Esophagus muscularis mucosa (tissue), 4 donors: Measurements from ENCODE around the gene C13orf42. TPM values are rescaled to one million over a fixed set of nuclear protein-coding genes. Genes with fewer than 3 reads are reported as not detected.

Experiments used
- DNase-seq: peaks from one replicate; pipeline ENCODE4 v3.0.0-alpha.2; 2017; ENCODE audit errors: extremely low spot score
- H3K27ac ChIP-seq, 4 donors: fragments of 200-600 bp; sonication (generic); replicated peaks in 1 of 4; 1 replicate in 3 of 4; 2 replicates in 1 of 4; pipeline ENCODE4 v1.5.1; 2016 to 2019; ENCODE audit warnings: mild to moderate bottlenecking in 1 of 4
- H3K27me3 ChIP-seq, 4 donors: fragments of 200-600 bp; sonication (generic); one replicate each; pipeline versions ENCODE4 v1.5.1 to v1.6.0; 2016 to 2019
- H3K36me3 ChIP-seq, 4 donors: fragments of 200-600 bp; sonication (generic); one replicate each; pipeline ENCODE4 v1.5.1; 2016 to 2019
- H3K4me1 ChIP-seq, 4 donors: fragments of 200-600 bp; sonication (generic); one replicate each; pipeline ENCODE4 v1.5.1; 2016 to 2019
- H3K4me3 ChIP-seq, 4 donors: fragments of 200-600 bp; sonication (generic); 1 replicate in 2 of 4; 2 replicates in 2 of 4; pipeline ENCODE4 v1.5.1; 2016 to 2019; ENCODE audit warnings: mild to moderate bottlenecking in 4 of 4, moderate library complexity in 1 of 4
- H3K9me3 ChIP-seq, 4 donors: fragments of 200-600 bp; sonication (generic); 1 replicate in 3 of 4; 2 replicates in 1 of 4; pipeline ENCODE4 v1.5.1; 2016 to 2019
- CTCF ChIP-seq, 3 experiments: fragments of 200-600 bp in 2 of 3; fragments of 450-650 bp in 1 of 3; sonication (generic) in 2 of 3; IDR thresholded peaks; one replicate each; pipeline ENCODE4 v1.5.1; 2017 to 2019; ENCODE audit warnings: antibody characterized with exemption in 3 of 3, mild to moderate bottlenecking in 2 of 3, moderate library complexity in 1 of 3
- EP300 ChIP-seq: sonication (generic); formaldehyde crosslinking; IDR thresholded peaks from one replicate; pipeline ENCODE4 v1.6.1; 2017; ENCODE audit warnings: antibody characterized with exemption
- POLR2A ChIP-seq: fragments of 450-650 bp; IDR thresholded peaks from one replicate; pipeline ENCODE4 v1.6.1; 2017; ENCODE audit warnings: antibody characterized with exemption, moderate library complexity, mild to moderate bottlenecking, low read depth
- POLR2AphosphoS5 ChIP-seq, 2 donors: sonication (generic); formaldehyde crosslinking; IDR thresholded peaks; one replicate each; pipeline ENCODE4 v1.6.1; 2017; ENCODE audit warnings: antibody characterized with exemption in 2 of 2
- WGBS: methylation state at CpG from one replicate; pipeline ENCODE4 v1.1.5; 2018; 5-methylcytosine and 5-hydroxymethylcytosine counted together
- intact Hi-C: fragments of 100-400 bp; cut with DNase I; formaldehyde crosslinking; loops from one replicate; pipeline ENCODE4 v1.15.1; 2023
- total RNA-seq, 4 donors: library from RNA; depleted of rRNA; stranded (reverse); fragments of >200 nt; gene quantifications; one replicate each; pipeline versions ENCODE4 v1.1.0 to v1.2.1, GENCODE V29; 2016

Gene C13orf42
- total RNA-seq, 4 donors from 2014 or later, result not detected

- H3K27me3 ChIP-seq, result no peaks in the 10 kb centered on the region
- H3K4me1 ChIP-seq, result no peaks in the 10 kb centered on the region
- TF ChIP-seq POLR2AphosphoS5 (IDR thresholded peaks at IDR 0.05), result no peak
- no peak for TF ChIP-seq EP300
- TF ChIP-seq CTCF (IDR thresholded peaks at IDR 0.05), result no peak
- TF ChIP-seq POLR2A, result no peak
- DNase-seq, result peak; percentile 57
- H3K36me3 ChIP-seq, result no peaks in the 10 kb centered on the region
- H3K4me3 ChIP-seq, result no peak overlapping the region
- intact Hi-C loops, result no loop called here
- H3K27ac ChIP-seq, result no peak overlapping the region
- WGBS, result 66% methylated on average over 10 of the region's 14 CpGs
- H3K9me3 ChIP-seq, result no peaks in the 10 kb centered on the region
Measured at GRCh38 chr13:51050021-51050830, 60.8 kb downstream of the C13orf42 start.

- TF ChIP-seq POLR2AphosphoS5 (IDR thresholded peaks at IDR 0.05) (no peak), POLR2A (no peak), CTCF (IDR thresholded peaks at IDR 0.05) (no peak), EP300 (no peak)
Measured at GRCh38 chr13:51048616-51049015, 62.5 kb downstream of the C13orf42 start.

DNA sequence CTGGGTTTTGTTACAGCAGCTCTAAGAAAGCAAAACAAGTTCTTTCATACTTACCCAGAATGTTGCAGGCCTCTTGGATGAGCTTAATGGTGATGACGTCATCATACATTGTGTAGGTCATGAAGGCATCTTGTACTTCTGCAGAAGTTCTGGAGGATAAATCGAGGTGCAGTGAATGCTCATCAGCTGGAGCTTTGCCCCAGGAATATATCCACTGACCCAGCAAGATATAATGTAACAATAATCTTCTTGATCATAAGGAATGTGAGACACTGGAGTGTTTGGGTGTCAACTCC, 63.0 kb downstream of the C13orf42 start:
- TF ChIP-seq CTCF (IDR thresholded peaks at IDR 0.05) (no peak), POLR2A (no peak), EP300 (no peak), POLR2AphosphoS5 (IDR thresholded peaks at IDR 0.05) (no peak)
- H3K4me3 ChIP-seq, result no peak overlapping the region
- DNase-seq, result no peak
- H3K27ac ChIP-seq, result no peak overlapping the region
- intact Hi-C loops, result no loop called here
- no peaks in the 10 kb centered on the region for H3K27me3 ChIP-seq
- H3K36me3 ChIP-seq, result no peaks in the 10 kb centered on the region
- H3K4me1 ChIP-seq, result no peaks in the 10 kb centered on the region
- WGBS, result 89% methylated on average over 2 of the region's 2 CpGs
- no peaks in the 10 kb centered on the region for H3K9me3 ChIP-seq

More at GRCh38 chr13:51048616-51049015, 62.5 kb downstream of the C13orf42 start:
- DNase-seq, result no peak
- no peaks in the 10 kb centered on the region for H3K4me1 ChIP-seq
- H3K4me3 ChIP-seq, result no peak overlapping the region
- no peak overlapping the region for H3K27ac ChIP-seq
- no peaks in the 10 kb centered on the region for H3K36me3 ChIP-seq
- H3K9me3 ChIP-seq, result no peaks in the 10 kb centered on the region
- H3K27me3 ChIP-seq, result no peaks in the 10 kb centered on the region
- intact Hi-C loops, result no loop called here

DNA sequence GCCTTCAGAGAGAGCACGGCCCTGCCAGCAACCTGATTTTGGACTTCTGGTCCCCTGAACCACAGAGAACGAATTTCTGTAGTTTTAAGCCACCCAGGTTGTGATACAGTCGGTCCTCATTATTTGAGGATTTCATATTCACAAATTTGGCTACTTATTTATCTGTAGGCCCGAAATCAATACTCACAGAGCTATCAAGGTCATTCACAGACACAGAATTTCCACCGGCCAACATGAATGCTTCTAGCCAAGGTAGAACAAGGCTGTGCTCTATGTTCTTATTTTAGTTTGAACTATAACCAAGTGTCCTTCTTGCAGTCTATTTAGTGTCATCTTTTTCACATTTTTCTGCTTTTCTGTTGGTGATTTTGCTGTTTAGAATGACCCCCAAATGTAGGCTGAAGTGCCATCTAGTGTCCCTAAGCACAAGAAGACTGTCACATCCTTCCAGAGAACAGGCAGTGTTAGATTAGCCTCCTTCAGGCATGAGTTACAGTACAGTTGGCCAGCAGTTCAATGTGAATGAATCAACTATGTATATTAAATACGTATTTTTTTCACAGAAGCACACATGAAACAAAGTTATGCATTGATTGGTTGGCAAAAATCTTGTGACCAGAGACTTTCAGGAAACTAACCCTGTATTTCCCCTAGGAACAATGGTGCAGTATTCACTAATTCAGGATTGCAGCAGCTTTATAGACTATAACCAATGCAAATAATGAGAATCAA, 63.5 kb downstream of the C13orf42 start:
- peak; percentile 64 for DNase-seq
- Histone ChIP-seq H3K36me3 (no peaks in the 10 kb centered on the region), H3K27ac (no peak overlapping the region), H3K4me1 (no peaks in the 10 kb centered on the region), H3K9me3 (no peaks in the 10 kb centered on the region), H3K4me3 (no peak overlapping the region), H3K27me3 (no peaks in the 10 kb centered on the region)
- 93% methylated on average over 6 of the region's 6 CpGs for WGBS
- TF ChIP-seq CTCF (IDR thresholded peaks at IDR 0.05) (no peak), POLR2AphosphoS5 (IDR thresholded peaks at IDR 0.05) (no peak)
- intact Hi-C loops, result no loop called here
